ENCODE data around the gene CTH.

DNA sequence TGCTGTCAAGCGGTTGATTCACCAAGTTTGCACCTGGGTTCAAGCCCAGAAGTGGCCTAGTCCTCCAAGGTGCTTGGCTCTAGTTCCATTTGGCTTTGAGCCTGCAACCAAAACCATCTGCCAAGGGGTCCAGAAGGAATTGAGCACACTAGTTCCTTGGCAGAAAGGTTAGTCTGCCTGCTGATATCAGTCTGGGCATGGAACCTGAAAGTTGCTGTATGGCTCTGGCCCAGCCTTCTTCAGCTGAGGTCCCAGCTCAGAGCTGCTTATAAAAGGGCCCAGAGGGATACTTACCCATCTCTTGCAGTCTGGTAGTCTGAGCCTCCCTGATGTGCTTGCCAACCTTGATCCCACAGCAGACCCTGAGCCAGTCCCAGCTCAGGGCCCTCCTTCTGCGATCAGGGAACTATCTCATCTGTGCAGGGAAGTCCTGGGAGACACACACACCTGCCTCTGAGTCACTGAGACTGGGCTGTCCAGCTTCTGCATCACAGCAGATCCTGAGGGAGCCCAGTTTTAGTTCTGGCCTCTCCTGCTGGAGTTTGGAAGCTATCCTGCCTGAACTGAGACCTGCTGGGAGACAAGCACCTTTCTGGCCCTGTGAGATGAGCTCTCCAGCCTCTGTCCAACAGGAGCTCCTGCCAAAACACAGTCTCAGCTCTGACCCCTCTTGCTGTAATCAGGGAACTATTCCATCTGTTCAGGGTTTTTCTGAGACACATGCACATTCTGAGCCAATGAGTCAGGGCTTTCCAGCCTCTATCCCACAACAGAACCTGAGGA is 75.8 kb downstream of the CTH start:
- TF ChIP-seq, protein P1, sequence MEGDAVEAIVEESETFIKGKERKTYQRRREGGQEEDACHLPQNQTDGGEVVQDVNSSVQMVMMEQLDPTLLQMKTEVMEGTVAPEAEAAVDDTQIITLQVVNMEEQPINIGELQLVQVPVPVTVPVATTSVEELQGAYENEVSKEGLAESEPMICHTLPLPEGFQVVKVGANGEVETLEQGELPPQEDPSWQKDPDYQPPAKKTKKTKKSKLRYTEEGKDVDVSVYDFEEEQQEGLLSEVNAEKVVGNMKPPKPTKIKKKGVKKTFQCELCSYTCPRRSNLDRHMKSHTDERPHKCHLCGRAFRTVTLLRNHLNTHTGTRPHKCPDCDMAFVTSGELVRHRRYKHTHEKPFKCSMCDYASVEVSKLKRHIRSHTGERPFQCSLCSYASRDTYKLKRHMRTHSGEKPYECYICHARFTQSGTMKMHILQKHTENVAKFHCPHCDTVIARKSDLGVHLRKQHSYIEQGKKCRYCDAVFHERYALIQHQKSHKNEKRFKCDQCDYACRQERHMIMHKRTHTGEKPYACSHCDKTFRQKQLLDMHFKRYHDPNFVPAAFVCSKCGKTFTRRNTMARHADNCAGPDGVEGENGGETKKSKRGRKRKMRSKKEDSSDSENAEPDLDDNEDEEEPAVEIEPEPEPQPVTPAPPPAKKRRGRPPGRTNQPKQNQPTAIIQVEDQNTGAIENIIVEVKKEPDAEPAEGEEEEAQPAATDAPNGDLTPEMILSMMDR (IDR thresholded peaks at IDR 0.05): no peak
- no peak for TF ChIP-seq POLR2A (IDR thresholded peaks at IDR 0.05)

All from right lobe of liver (tissue), 4 donors.